B cell (primary cell): ENCODE measurements around the gene AOC2. TPM values are rescaled to one million over a fixed set of nuclear protein-coding genes. Genes with fewer than 3 reads are reported as not detected.

Experiments used
- ATAC-seq: fragments of 200-7000 bp; cut with Tn5 transposase; one replicate; pipeline ENCODE4 v1.10.0; 2021; ENCODE audit warnings: low read depth, mild to moderate bottlenecking, moderate number of reproducible peaks, moderate library complexity
- CTCF ChIA-PET: fragments of 350-600 bp; sonication (Branson Sonifier 250); formaldehyde crosslinking; loops from one replicate; lab custom pipeline; 2021; ENCODE audit warnings: antibody characterized with exemption, inconsistent platforms; lab: Charles Lee
- POLR2A ChIA-PET: fragments of 350-600 bp; sonication (Branson Sonifier 250); formaldehyde crosslinking; loops from one replicate; lab custom pipeline; 2021; ENCODE audit warnings: antibody characterized with exemption; lab: Charles Lee
- DNase-seq: peaks from one replicate; pipeline ENCODE4 v3.0.0; 2013
- H2AFZ ChIP-seq: 2 replicates; pipeline ENCODE4 v1.6.1; 2012; ENCODE audit warnings: mild to moderate bottlenecking, low read depth, low read length; ENCODE audit not compliant: insufficient read depth, poor library complexity, severe bottlenecking
- H3K27ac ChIP-seq, 2 donors: 1 replicate in 1 of 2; 2 replicates in 1 of 2; pipeline ENCODE4 v1.5.1; 2012 to 2013; ENCODE audit warnings: low read length in 2 of 2, mild to moderate bottlenecking in 2 of 2, moderate library complexity in 1 of 2
- H3K27me3 ChIP-seq, 4 experiments: fragments of 200-600 bp in 1 of 4; sonication (generic) in 1 of 4; replicated peaks in 1 of 4; 1 replicate in 2 of 4; 2 replicates in 2 of 4; pipeline versions ENCODE4 v1.6.1 to v1.7.0; 2013 to 2016; ENCODE audit warnings: low read length in 3 of 4, mild to moderate bottlenecking in 2 of 4, mixed read lengths in 1 of 4, moderate library complexity in 1 of 4; ENCODE audit not compliant: insufficient read depth in 4 of 4, control insufficient read depth in 3 of 4; ENCODE audit errors: control extremely low read depth in 1 of 4
- H3K36me3 ChIP-seq, 2 experiments: replicated peaks in 1 of 2; 1 replicate in 1 of 2; 2 replicates in 1 of 2; pipeline versions ENCODE4 v1.6.1 to v1.7.1; 2013; ENCODE audit warnings: low read length in 1 of 2; ENCODE audit not compliant: insufficient read depth in 2 of 2, control insufficient read depth in 1 of 2; ENCODE audit errors: control extremely low read depth in 1 of 2, extremely low read depth in 1 of 2
- H3K4me1 ChIP-seq, 2 donors: fragments of 200-600 bp in 1 of 2; sonication (generic) in 1 of 2; 1 replicate in 1 of 2; 2 replicates in 1 of 2; pipeline versions ENCODE4 v1.5.1 to v1.6.1; 2013 to 2017; ENCODE audit warnings: low read length in 2 of 2; ENCODE audit not compliant: control insufficient read depth in 2 of 2, insufficient read depth in 2 of 2
- H3K4me2 ChIP-seq: replicated peaks from 2 replicates; pipeline ENCODE3; 2012; ENCODE audit warnings: mild to moderate bottlenecking, low read depth, low read length; ENCODE audit not compliant: poor library complexity, severe bottlenecking
- H3K4me3 ChIP-seq, 5 experiments: fragments of 200-600 bp in 1 of 5; sonication (generic) in 1 of 5; 1 replicate in 3 of 5; 2 replicates in 2 of 5; pipeline versions ENCODE4 v1.5.1 to v1.7.0; 2011 to 2016; ENCODE audit warnings: low read length in 4 of 5, mild to moderate bottlenecking in 4 of 5, low read depth in 2 of 5, control low read depth in 1 of 5, moderate library complexity in 1 of 5; ENCODE audit not compliant: insufficient read depth in 1 of 5; ENCODE audit errors: control extremely low read depth in 1 of 5, extremely low read depth in 1 of 5
- H3K79me2 ChIP-seq: fragments of 200-600 bp; sonication (generic); one replicate; pipeline ENCODE4 v1.6.0; 2016; ENCODE audit warnings: low read length; ENCODE audit not compliant: control insufficient read depth, insufficient read depth
- H3K9ac ChIP-seq: fragments of 200-600 bp; sonication (generic); 2 replicates; pipeline ENCODE4 v1.6.1; 2017; ENCODE audit warnings: mild to moderate bottlenecking, low read length, moderate library complexity
- H3K9me3 ChIP-seq, 3 donors: one replicate each; pipeline versions ENCODE4 v1.6.1 to v1.7.1; 2013; ENCODE audit warnings: low read length in 2 of 3; ENCODE audit not compliant: control insufficient read depth in 2 of 3, insufficient read depth in 1 of 3; ENCODE audit errors: control extremely low read depth in 1 of 3
- H4K20me1 ChIP-seq: 2 replicates; pipeline ENCODE4 v1.6.0; 2012; ENCODE audit warnings: mild to moderate bottlenecking, low read length; ENCODE audit not compliant: insufficient read depth, control insufficient read depth, poor library complexity, severe bottlenecking
- H3K27ac Mint-ChIP-seq: one replicate; pipeline ENCODE4 v1.8.0; 2021; ENCODE audit warnings: mixed read lengths
- H3K27me3 Mint-ChIP-seq: one replicate; pipeline ENCODE4 v1.8.0; 2021; ENCODE audit warnings: mixed read lengths
- H3K4me1 Mint-ChIP-seq: one replicate; pipeline ENCODE4 v1.8.0; 2021; ENCODE audit warnings: mixed read lengths
- H3K4me3 Mint-ChIP-seq: one replicate; pipeline ENCODE4 v1.8.0; 2021; ENCODE audit warnings: mixed read lengths
- H3K9me3 Mint-ChIP-seq: one replicate; pipeline ENCODE4 v1.8.0; 2022; ENCODE audit warnings: mixed read lengths; ENCODE audit not compliant: insufficient read depth
- EZH2 ChIP-seq: IDR thresholded peaks from 2 replicates; pipeline ENCODE4 v1.6.1; 2012; ENCODE audit warnings: borderline replicate concordance, low read depth, mild to moderate bottlenecking, moderate library complexity, low read length; ENCODE audit not compliant: insufficient read depth, poor library complexity, severe bottlenecking
- WGBS: methylation state at CpG from one replicate; pipeline ENCODE4 v1.1.5; 2013; ENCODE audit warnings: missing lambda C conversion rate; ENCODE audit not compliant: insufficient coverage; 5-methylcytosine and 5-hydroxymethylcytosine counted together
- intact Hi-C: fragments of 100-400 bp; cut with micrococcal nuclease; formaldehyde crosslinking; loops from one replicate; pipeline ENCODE4 v1.10.0; 2022
- polyA plus RNA-seq: library from polyadenylated mRNA; depleted of rRNA; stranded (reverse); fragments of >200 nt; gene quantifications from 2 replicates; pipeline ENCODE4 v1.2.3, GENCODE V29; 2012
- total RNA-seq, 2 donors: library from RNA; stranded (reverse); fragments of 120-200 nt in 1 of 2; gene quantifications; 1 replicate in 1 of 2; 2 replicates in 1 of 2; pipeline versions ENCODE4 v1.2.3 to v1.2.4, GENCODE V29; 2013 to 2022
- TF ChIP-seq, protein P1 (sequence below): fragments of 200-600 bp; IDR thresholded peaks from one replicate; pipeline ENCODE4 v1.8.0; 2022; ENCODE audit warnings: antibody characterized with exemption, mild to moderate bottlenecking

The AOC2 gene
- total and polyA plus RNA-seq, 2 donors (not counting 1 experiment from before 2014, with no cell fraction given) = 1.9 to 3.8 TPM

DNA sequence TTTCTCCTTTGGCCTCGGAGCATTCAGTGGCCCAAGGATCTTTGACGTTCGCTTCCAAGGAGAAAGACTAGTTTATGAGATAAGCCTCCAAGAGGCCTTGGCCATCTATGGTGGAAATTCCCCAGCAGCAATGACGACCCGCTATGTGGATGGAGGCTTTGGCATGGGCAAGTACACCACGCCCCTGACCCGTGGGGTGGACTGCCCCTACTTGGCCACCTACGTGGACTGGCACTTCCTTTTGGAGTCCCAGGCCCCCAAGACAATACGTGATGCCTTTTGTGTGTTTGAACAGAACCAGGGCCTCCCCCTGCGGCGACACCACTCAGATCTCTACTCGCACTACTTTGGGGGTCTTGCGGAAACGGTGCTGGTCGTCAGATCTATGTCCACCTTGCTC is 8.0 kb downstream of the AOC2 start:
- no peak for TF ChIP-seq EZH2
- TF ChIP-seq, protein P1, sequence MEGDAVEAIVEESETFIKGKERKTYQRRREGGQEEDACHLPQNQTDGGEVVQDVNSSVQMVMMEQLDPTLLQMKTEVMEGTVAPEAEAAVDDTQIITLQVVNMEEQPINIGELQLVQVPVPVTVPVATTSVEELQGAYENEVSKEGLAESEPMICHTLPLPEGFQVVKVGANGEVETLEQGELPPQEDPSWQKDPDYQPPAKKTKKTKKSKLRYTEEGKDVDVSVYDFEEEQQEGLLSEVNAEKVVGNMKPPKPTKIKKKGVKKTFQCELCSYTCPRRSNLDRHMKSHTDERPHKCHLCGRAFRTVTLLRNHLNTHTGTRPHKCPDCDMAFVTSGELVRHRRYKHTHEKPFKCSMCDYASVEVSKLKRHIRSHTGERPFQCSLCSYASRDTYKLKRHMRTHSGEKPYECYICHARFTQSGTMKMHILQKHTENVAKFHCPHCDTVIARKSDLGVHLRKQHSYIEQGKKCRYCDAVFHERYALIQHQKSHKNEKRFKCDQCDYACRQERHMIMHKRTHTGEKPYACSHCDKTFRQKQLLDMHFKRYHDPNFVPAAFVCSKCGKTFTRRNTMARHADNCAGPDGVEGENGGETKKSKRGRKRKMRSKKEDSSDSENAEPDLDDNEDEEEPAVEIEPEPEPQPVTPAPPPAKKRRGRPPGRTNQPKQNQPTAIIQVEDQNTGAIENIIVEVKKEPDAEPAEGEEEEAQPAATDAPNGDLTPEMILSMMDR = no peak
- Histone ChIP-seq H3K36me3 (no peaks in the 10 kb centered on the region), H2AFZ (no peak overlapping the region), H3K27me3 (peaks cover 0 to 6% (median 0%) of the 10 kb centered on the region in 4 experiments), H3K79me2 (no peaks in the 10 kb centered on the region), H3K4me2 (no peak overlapping the region), H3K27ac (no peak overlapping the region), H3K9me3 (no peaks in the 10 kb centered on the region), H4K20me1 (no peaks in the 10 kb centered on the region), H3K4me3 (no peak overlapping the region), H3K9ac (no peak overlapping the region), H3K4me1 (no peaks in the 10 kb centered on the region)
- no peak for DNase-seq
- Mint-ChIP-seq H3K4me3 (no peak overlapping the region), H3K27me3 (no peaks in the 10 kb centered on the region), H3K27ac (no peak overlapping the region), H3K9me3 (no peaks in the 10 kb centered on the region), H3K4me1 (no peaks in the 10 kb centered on the region)
- intact Hi-C loops = no loop called here
- 95% methylated on average over 15 of the region's 15 CpGs for WGBS
- POLR2A ChIA-PET = no interaction called here
- ATAC-seq = no peak
- CTCF ChIA-PET = no interaction called here

DNA sequence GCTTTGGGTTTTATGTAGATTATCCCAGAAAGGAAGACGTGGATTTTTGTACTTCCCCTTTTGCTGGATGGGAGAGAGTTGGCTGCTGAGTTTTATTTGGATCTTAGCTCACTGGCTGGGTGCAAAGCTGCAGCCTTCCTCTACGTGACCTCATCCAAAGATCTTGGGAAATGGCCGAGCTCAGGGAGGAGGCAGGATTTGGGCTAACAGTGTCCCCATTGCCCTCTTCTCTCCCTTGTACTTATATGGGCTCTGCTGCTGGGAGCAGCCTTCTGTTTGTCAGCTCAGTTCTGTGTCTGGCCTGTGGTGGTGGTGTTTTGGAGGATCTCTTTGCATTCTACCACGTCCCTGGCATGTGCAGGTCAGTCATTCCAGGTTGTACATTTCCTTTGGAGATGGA is 8.6 kb downstream of the AOC2 start:
- H2AFZ ChIP-seq = no peak overlapping the region
- CTCF ChIA-PET = no interaction called here
- no peak overlapping the region for H3K9ac ChIP-seq
- ATAC-seq = no peak
- H3K27me3 Mint-ChIP-seq = no peaks in the 10 kb centered on the region
- H3K27ac ChIP-seq = no peak overlapping the region
- no peak for TF ChIP-seq EZH2
- TF ChIP-seq, protein P1 = no peak
- intact Hi-C loops = no loop called here
- no peaks in the 10 kb centered on the region for H3K9me3 ChIP-seq
- peaks cover 0 to 6% (median 0%) of the 10 kb centered on the region in 4 experiments for H3K27me3 ChIP-seq
- H3K4me3 ChIP-seq = no peak overlapping the region
- no peak overlapping the region for H3K4me2 ChIP-seq
- H3K27ac Mint-ChIP-seq = no peak overlapping the region
- DNase-seq = no peak
- H3K36me3 ChIP-seq = no peaks in the 10 kb centered on the region
- H4K20me1 ChIP-seq = no peaks in the 10 kb centered on the region
- H3K9me3 Mint-ChIP-seq = no peaks in the 10 kb centered on the region
- no peaks in the 10 kb centered on the region for H3K4me1 Mint-ChIP-seq
- H3K4me3 Mint-ChIP-seq = no peak overlapping the region
- H3K79me2 ChIP-seq = no peaks in the 10 kb centered on the region
- H3K4me1 ChIP-seq = no peaks in the 10 kb centered on the region
- POLR2A ChIA-PET = no interaction called here
- WGBS = 54% methylated on average over 1 of the region's 4 CpGs
